ENCODE data around the gene PDK1.
"Not testable (repeated sequence)": the region's sequence is repeated elsewhere in the genome, so short reads cannot be mapped to it uniquely, and the experiment has no call there.

The PDK1 gene

DNA sequence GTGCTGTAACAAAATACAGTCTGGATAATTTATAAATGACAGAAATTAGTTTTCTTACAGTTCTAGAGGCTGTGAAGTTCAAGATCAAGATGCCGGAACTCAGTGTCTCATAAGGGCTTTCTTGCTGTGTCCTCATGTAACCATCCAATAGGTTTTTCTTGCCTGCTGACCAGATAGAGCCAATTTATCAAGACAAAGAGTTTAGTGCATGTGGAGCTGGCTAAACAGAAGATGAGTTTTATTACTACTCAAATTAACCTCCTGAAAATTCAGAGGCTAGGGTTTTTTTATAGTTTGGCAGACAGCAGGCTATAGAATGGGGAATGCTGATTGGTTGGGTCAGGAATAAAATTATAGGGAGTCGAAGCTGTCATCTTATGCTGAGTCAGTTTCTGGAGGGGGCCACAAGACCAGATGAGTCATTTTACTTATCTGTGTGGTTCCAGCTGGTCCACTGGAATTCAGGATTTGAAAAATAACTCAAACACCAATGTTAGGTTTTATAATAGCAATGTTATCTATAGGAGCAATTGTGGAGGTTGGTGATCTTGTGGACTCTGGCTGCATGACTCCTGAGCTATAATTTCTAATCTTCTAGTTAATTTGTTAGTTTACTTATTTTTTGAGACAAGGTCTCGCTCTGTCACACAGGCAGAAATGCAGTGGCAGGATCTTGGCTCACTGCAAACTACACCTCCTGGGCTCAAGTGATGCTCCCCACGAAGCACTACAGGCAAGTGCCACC lies 3.2 kb upstream of the PDK1 start:
- no peak for DNase-seq (ENCODE audit: low spot score)

DNA sequence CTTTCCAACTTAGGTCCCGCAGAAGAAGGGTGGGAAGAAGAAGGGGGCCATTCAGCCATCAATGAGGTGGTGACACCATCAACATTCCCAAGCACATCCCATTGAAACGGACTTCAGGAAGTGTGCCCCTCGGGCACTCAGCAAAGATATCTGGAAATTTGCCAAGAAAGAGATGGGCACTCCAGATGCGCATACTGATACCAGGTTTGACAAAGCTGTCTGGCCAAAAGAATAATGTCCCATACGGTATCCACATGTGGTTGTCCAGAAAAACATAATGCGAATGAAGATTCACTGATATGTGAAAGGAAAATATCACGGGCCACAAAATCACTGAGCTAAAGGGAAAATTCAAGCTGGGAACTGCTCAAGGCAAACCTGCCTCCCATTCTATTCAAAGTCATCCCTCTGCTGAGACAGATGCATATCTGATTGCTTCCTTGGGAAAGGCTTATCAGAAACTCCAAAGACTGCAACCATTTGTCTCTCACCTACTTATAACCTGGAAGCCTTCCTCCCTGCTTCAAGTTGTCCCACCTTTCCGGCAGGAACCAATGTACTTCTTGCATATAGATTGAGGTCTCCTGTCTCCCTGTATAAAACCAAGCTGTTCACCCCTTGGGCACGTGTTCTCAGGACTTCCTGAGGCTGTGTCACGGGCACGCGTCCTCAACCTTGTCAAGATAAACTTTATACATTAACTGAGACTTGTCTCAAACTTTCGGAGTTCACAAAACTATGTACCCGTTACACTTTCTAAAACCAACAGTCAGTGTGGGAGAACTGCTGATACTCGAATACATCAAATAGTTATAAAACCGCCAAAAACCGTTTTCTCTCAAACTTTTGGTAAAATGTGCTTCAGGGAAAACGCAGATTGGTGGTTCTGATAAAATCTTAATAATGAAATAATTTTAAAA lies 1.3 kb upstream of the PDK1 start:
- DNase-seq (ENCODE audit: low spot score), result no peak

GRCh38 chr2:172555272-172555521 lies 693 bp upstream of the PDK1 start:
- DNase-seq (ENCODE audit: low spot score), result no peak

DNA sequence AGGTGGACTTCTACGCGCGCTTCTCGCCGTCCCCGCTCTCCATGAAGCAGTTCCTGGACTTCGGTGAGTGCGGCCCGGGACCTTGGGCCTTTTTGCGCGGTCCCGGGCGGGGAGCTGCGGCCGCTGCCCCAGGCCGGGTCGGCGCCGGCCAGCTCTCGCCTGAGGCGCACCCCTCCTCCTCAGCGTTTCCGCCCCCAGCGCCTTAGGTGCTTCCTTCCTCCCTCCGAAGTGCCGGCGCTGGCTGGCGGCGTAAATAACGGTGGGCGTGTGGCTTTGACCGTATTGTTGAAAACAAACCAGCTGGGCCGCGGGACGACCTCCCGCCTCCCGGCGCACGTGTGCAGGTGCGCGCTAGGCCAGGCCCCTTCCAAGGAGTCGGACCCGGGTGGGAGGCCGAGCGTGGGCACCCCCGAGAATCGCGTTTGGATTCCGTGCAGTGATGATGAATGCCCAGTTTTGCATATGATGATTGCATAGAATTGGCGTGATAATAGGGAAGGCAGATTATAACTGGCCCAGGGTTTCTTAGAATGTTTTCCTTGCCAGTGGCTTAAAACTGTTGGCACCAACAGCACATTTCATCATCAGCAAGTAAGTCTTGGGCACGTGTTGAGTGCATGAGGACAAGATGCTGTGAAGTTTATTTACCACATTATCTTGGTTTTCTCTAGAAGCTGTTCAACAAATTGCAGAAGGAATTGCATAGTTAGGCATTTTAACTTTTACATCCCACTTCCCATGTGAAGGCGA lies 569 bp downstream of the PDK1 start:
- DNase-seq (ENCODE audit: low spot score), result peak; percentile 43

- no peak for DNase-seq (ENCODE audit: low spot score)
Measured at GRCh38 chr2:172558372-172558771, 2.5 kb downstream of the PDK1 start.

DNA sequence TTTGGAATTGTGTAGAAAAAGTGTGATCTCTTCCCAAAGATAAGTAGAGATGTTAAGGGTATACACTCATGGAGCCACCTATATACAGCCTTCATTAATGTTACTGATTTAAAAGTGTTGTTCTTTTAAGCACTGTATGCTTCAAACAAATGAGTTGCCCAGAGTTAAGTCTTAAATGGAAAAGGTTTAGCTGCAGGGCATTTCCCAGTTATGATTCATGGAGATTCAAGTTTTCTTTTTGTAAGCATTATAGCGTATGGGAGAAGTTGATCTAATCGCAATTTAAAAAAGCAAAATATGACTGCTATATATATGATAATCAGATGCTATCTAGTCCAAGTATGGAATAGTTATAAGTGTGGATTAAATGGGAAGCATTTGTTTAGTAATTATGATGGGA lies 4.8 kb downstream of the PDK1 start:
- DNase-seq (ENCODE audit: low spot score), result no peak

GRCh38 chr2:172561270-172561669 lies 5.4 kb downstream of the PDK1 start:
- peak; percentile 6 for DNase-seq (ENCODE audit: low spot score)

DNA sequence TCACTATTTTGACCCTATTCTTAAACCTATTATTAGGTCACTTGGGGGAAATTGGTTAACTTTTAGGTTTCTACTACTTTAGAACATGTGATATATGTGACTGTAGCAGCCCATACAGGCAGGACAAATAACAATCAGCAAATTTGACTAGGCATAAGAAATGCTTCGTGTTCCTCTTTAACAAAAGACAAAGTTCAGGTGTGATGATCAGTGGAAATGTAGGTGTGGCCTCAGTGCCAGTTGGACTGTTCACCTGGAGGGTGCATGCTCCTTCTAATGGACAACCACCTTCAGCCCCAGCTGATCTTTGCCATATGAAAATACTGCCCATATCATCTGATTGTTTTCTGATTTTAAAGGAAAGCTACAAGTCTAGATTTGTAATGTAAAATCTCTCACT lies 6.4 kb downstream of the PDK1 start:
- DNase-seq (ENCODE audit: low spot score), result no peak

DNA sequence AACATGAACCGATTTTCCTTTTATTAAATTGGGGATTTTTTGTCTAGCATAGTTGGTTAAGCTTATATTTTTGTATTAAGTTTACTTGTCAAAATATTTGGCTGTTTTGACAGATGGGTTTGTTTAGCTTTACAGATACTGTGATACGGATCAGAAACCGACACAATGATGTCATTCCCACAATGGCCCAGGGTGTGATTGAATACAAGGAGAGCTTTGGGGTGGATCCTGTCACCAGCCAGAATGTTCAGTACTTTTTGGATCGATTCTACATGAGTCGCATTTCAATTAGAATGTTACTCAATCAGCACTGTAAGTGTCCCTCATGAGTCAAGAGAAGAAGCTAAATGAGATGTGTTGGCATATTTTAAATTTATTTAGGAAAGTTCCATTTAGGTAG lies 8.5 kb downstream of the PDK1 start:
- DNase-seq (ENCODE audit: low spot score), result peak; percentile 22

GRCh38 chr2:172571245-172571644 lies 15.4 kb downstream of the PDK1 start:
- DNase-seq (ENCODE audit: low spot score), result no peak

GRCh38 chr2:172572981-172573380 lies 17.1 kb downstream of the PDK1 start:
- no peak for DNase-seq (ENCODE audit: low spot score)

- no peak for DNase-seq (ENCODE audit: low spot score)
Measured at GRCh38 chr2:172574965-172575364, 19.1 kb downstream of the PDK1 start.

DNA sequence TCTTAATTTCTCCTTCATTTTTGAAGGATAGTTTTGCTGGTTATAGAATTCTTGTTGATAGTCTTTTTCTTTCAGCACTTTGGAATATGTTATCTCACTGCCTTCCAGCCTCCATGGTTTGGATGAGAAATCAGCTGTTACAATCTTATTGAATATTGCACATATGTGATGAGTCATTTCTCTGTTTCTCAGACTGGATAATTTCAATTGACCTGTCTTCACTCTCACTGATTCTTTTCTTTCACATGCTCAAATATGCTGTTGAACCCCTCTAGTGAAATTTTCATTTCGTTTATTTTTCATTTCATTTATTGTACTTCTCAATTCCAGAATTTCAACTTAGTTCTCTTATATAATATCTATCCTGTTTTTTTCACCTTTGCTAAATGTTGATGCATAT lies 22.2 kb downstream of the PDK1 start:
- no peak for DNase-seq (ENCODE audit: low spot score)

- DNase-seq (ENCODE audit: low spot score), result no peak
Measured at GRCh38 chr2:172578860-172579512, 23.1 kb downstream of the PDK1 start.

DNA sequence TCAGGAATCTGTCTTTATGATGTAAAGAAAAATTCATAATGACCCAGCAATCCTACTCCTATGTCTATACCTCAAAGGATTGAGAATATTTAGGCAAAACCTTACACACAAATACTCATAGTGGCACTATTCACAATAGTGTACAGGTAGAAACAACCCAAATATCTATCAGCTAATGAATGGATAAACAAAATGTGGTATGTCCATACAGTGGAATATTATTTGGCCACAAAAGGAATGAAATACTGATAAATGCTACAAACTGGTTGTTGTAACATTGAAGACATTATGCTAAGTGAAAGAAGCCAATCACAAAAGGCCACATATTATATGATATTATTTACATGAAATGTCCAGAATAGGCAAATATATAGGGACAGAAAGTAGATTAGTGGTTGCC lies 24.7 kb downstream of the PDK1 start:
- DNase-seq (ENCODE audit: low spot score), result no peak

DNA sequence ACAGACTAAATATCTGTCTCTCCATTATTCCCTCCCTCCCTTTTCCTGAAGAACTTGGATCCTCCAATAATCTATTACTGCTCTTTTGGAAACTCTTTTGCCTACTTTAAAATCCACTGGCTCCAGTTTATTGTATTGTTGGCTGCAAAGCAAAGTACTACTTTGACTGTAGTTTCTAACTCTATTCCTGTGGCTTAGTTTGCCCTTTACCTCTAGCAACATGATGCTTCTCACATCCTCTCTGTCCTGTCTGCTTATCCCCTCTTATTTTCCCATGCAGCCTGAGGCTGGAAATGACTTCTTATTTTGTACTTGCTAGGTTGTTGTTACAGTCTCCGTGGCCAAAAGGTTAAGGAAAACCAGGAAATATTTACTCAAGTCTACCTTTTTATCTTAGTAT lies 26.8 kb downstream of the PDK1 start:
- no peak for DNase-seq (ENCODE audit: low spot score)

GRCh38 chr2:172586245-172586891 lies 30.5 kb downstream of the PDK1 start:
- no peak for DNase-seq (ENCODE audit: low spot score)

DNA sequence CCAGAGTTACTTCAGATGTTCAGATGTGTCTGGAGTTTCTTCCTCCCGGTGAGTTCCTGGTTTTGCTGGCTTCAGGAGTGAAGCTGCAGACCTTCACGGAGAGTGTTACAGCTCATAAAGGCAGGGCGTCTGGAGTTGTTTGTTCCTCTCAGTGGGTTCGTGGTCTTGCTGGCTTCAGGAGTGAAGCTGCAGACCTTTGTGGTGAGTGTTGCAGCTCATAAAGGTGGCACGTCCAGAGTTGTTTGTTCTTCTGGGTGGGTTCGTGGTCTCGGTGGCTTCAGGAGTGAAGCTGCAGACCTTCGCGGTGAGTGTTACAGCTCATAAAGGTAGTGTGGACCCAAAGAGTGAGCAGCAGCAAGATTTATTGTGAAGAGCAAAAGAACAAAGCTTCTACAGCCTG lies 31.3 kb downstream of the PDK1 start:
- DNase-seq (ENCODE audit: low spot score), result not testable (repeated sequence)

DNA sequence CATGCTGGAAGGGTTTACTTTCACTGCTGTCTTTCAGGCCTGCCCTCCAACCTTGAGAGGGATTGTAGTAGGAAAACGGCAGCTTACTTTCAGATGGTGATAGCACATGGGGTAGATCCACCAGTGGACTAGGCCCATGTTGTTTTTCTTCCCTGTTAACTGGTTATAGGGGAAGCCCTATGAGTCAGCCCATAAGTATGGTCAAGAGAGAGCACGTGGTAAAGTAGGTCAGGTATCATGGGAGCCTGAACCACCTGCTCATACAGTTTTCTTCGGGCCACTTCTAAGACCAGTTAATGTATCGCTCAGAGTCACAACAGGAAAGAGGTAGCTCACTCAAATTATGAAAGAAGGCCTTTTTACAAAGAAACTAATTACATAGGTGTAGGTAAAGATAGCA lies 33.0 kb downstream of the PDK1 start:
- DNase-seq (ENCODE audit: low spot score), result no peak

DNA sequence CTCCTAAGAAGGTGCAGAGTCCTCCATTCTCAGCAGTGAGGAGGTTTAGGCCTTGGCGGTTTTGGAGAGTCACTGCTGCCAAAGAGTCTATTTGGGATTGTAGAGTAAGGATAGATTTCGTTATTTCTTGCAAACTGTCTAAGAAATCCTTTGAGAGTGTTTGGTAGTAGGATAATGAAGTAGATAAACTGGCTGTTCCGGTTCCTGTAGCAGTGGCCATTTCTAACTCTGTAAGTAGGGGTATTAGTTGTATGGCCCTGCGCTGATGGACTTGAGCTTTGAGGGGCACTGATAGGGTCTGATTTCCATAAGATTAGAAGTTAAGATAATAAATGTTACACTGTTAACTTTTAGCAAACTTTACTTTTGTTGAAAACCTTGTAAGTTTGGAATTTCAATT lies 35.5 kb downstream of the PDK1 start:
- DNase-seq (ENCODE audit: low spot score), result not testable (repeated sequence)

- DNase-seq (ENCODE audit: low spot score), result not testable (repeated sequence)
Measured at GRCh38 chr2:172592190-172592589, 36.3 kb downstream of the PDK1 start.

DNA sequence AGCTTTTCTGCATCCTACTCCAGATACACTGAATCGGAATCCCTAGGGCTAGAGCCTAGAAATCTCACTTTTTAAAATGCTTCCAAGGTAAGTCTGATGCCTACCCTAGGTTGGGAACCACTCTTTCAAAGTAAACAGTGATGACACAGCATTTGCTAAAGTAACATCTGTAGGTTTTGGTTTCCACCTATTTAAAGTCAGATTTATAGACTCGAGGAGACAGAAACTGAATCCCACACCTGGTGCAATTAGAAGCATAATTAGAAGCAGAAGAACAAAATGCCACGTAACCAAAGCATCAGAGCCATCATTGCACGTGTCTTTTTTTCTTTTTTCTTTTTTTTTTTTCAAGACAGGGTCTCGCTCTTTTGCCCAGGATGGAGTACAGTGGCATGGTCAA lies 40.9 kb downstream of the PDK1 start:
- DNase-seq (ENCODE audit: low spot score), result no peak
